ENCODE results near the gene MYBBP1A. TPM values are rescaled to one million over a fixed set of nuclear protein-coding genes. Genes with fewer than 3 reads are reported as not detected.

The MYBBP1A gene
- total and polyA plus RNA-seq, 8 donors: 21.8 to 93.1 (median 35.5) TPM

GRCh38 chr17:4551796-4552525 is 3.2 kb downstream of the MYBBP1A start:
- DNase-seq: peak in 2 of 6 donors; percentile 24 to 67
- Histone ChIP-seq H3K36me3 (peaks cover 7 to 62% (median 58%) of the 10 kb centered on the region in 3 donors), H3K27me3 (no peaks in the 10 kb centered on the region), H3K4me3 (no peak overlapping the region), H3K9me3 (no peaks in the 10 kb centered on the region), H3K27ac (no peak overlapping the region), H3K4me1 (peaks cover 6 to 10% (median 6%) of the 10 kb centered on the region in 3 donors)
- no peak for FAIRE-seq
- TF ChIP-seq CTCF (IDR thresholded peaks at IDR 0.05): no peak
- ATAC-seq: no peak
- intact Hi-C loops (cut with DNase I): no loop called here
- WGBS, 2 donors: 93 to 97% methylated on average over 26 to 27 of the region's 27 CpGs

- ATAC-seq: no peak
- Histone ChIP-seq H3K27ac (no peak overlapping the region), H3K4me3 (no peak overlapping the region), H3K36me3 (peaks cover 7 to 71% (median 60%) of the 10 kb centered on the region in 3 donors), H3K4me1 (peaks cover 6 to 10% (median 6%) of the 10 kb centered on the region in 3 donors), H3K9me3 (no peaks in the 10 kb centered on the region), H3K27me3 (no peaks in the 10 kb centered on the region)
- 83 to 86% methylated on average over 8 of the region's 8 CpGs for WGBS, 2 donors
- DNase-seq: peak in 2 of 6 donors; percentile 14 to 50
- intact Hi-C loops (cut with DNase I): no loop called here
- FAIRE-seq: no peak
- no peak for TF ChIP-seq CTCF (IDR thresholded peaks at IDR 0.05)
Observed at GRCh38 chr17:4551141-4551540, 4.0 kb downstream of the MYBBP1A start.

GRCh38 chr17:4550534-4551039 is 4.6 kb downstream of the MYBBP1A start:
- Histone ChIP-seq H3K36me3 (peaks cover 7 to 71% (median 60%) of the 10 kb centered on the region in 3 donors), H3K4me3 (no peak overlapping the region), H3K27ac (no peak overlapping the region), H3K9me3 (no peaks in the 10 kb centered on the region), H3K4me1 (peaks cover 5 to 6% (median 6%) of the 10 kb centered on the region in 3 donors), H3K27me3 (no peaks in the 10 kb centered on the region)
- peak in 1 of 6 donors; percentile 10 for DNase-seq
- intact Hi-C loops (cut with DNase I): no loop called here
- FAIRE-seq: no peak
- no peak for ATAC-seq
- TF ChIP-seq CTCF (IDR thresholded peaks at IDR 0.05): no peak
- 94 to 96% methylated on average over 16 of the region's 16 CpGs for WGBS, 2 donors

- peaks cover 7 to 71% (median 63%) of the 10 kb centered on the region in 3 donors for H3K36me3 ChIP-seq
- FAIRE-seq (no peak), ATAC-seq (no peak), DNase-seq (peak in 2 of 6 donors; percentile 13 to 69)
- intact Hi-C loops (cut with DNase I): loop anchor here in 1 of 3 donors (10.0 kb wide), 1 partner anchor 125 kb away; no protein-coding TSS in a partner anchor
- no peak overlapping the region for H3K4me3 ChIP-seq
- H3K9me3 ChIP-seq: no peaks in the 10 kb centered on the region
- TF ChIP-seq CTCF (IDR thresholded peaks at IDR 0.05): no peak
- H3K4me1 ChIP-seq: peaks cover 4 to 6% (median 6%) of the 10 kb centered on the region in 3 donors
- no peak overlapping the region for H3K27ac ChIP-seq
- 86 to 88% methylated on average over 25 of the region's 25 CpGs for WGBS, 2 donors
- no peaks in the 10 kb centered on the region for H3K27me3 ChIP-seq
Observed at GRCh38 chr17:4549781-4550533, 5.2 kb downstream of the MYBBP1A start.

Measured in pancreas (tissue), 10 donors.